ENCODE results near the gene CYP19A1.

Gene CYP19A1

GRCh38 chr15:51245628-51246027 is 92.8 kb downstream of the CYP19A1 start:
- no peak overlapping the region for H3K4me2 ChIP-seq (ENCODE audit: low read length)
- no peaks in the 10 kb centered on the region for H3K9me2 ChIP-seq (replicated peaks; ENCODE audit: control insufficient read depth, low read length)
- H3K27me3 ChIP-seq (ENCODE audit: control insufficient read depth, low read length): 0 out of 2 replicates have a peak, but pooled peaks cover under 1% of the 10 kb centered on the region
- no peaks in the 10 kb centered on the region for H3K36me3 ChIP-seq (ENCODE audit: control insufficient read depth, low read length)
- H3K4me1 ChIP-seq (ENCODE audit: control insufficient read depth, low read length): no peaks in the 10 kb centered on the region
- H3F3A ChIP-seq (ENCODE audit: control insufficient read depth, insufficient read depth): no peaks in the 10 kb centered on the region
- no peak overlapping the region for H3K4me3 ChIP-seq (ENCODE audit: low read length)
- H4K20me1 ChIP-seq (ENCODE audit: control insufficient read depth, insufficient read depth, low read depth, low read length): no peaks in the 10 kb centered on the region
- TF ChIP-seq EZH2phosphoT487 (IDR thresholded peaks at IDR 0.05; ENCODE audit: borderline replicate concordance, low read length) (no peak), CTCF (IDR thresholded peaks at IDR 0.05; ENCODE audit: low read depth, low read length, poor library complexity, severe bottlenecking) (no peak)
- no peaks in the 10 kb centered on the region for H3K9me3 ChIP-seq (ENCODE audit: control insufficient read depth, insufficient read depth, low read length)
- no peaks in the 10 kb centered on the region for H3K79me2 ChIP-seq (ENCODE audit: control insufficient read depth, low read length)
- no peak overlapping the region for H3K27ac ChIP-seq (ENCODE audit: low read depth, low read length)

GRCh38 chr15:51244423-51244869 is 94.0 kb downstream of the CYP19A1 start:
- H3K4me2 ChIP-seq (ENCODE audit: low read length): no peak overlapping the region
- H3K9me3 ChIP-seq (ENCODE audit: control insufficient read depth, insufficient read depth, low read length): no peaks in the 10 kb centered on the region
- H3K36me3 ChIP-seq (ENCODE audit: control insufficient read depth, low read length): no peaks in the 10 kb centered on the region
- H3K9me2 ChIP-seq (replicated peaks; ENCODE audit: control insufficient read depth, low read length): no peaks in the 10 kb centered on the region
- H4K20me1 ChIP-seq (ENCODE audit: control insufficient read depth, insufficient read depth, low read depth, low read length): no peaks in the 10 kb centered on the region
- TF ChIP-seq EZH2phosphoT487 (IDR thresholded peaks at IDR 0.05; ENCODE audit: borderline replicate concordance, low read length) (no peak), CTCF (IDR thresholded peaks at IDR 0.05; ENCODE audit: low read depth, low read length, poor library complexity, severe bottlenecking) (no peak)
- no peaks in the 10 kb centered on the region for H3K4me1 ChIP-seq (ENCODE audit: control insufficient read depth, low read length)
- no peak overlapping the region for H3K4me3 ChIP-seq (ENCODE audit: low read length)
- no peaks in the 10 kb centered on the region for H3K79me2 ChIP-seq (ENCODE audit: control insufficient read depth, low read length)
- H3K27me3 ChIP-seq (ENCODE audit: control insufficient read depth, low read length): 0 out of 2 replicates have a peak, but pooled peaks cover 6% of the 10 kb centered on the region
- no peak overlapping the region for H3K27ac ChIP-seq (ENCODE audit: low read depth, low read length)
- no peaks in the 10 kb centered on the region for H3F3A ChIP-seq (ENCODE audit: control insufficient read depth, insufficient read depth)

GRCh38 chr15:51243774-51244173 is 94.6 kb downstream of the CYP19A1 start:
- no peaks in the 10 kb centered on the region for H4K20me1 ChIP-seq (ENCODE audit: control insufficient read depth, insufficient read depth, low read depth, low read length)
- H3K27me3 ChIP-seq (ENCODE audit: control insufficient read depth, low read length): 0 out of 2 replicates have a peak, but pooled peaks cover 9% of the 10 kb centered on the region
- TF ChIP-seq EZH2phosphoT487 (IDR thresholded peaks at IDR 0.05; ENCODE audit: borderline replicate concordance, low read length) (no peak), CTCF (IDR thresholded peaks at IDR 0.05; ENCODE audit: low read depth, low read length, poor library complexity, severe bottlenecking) (no peak)
- no peaks in the 10 kb centered on the region for H3K9me3 ChIP-seq (ENCODE audit: control insufficient read depth, insufficient read depth, low read length)
- no peaks in the 10 kb centered on the region for H3F3A ChIP-seq (ENCODE audit: control insufficient read depth, insufficient read depth)
- no peak overlapping the region for H3K4me3 ChIP-seq (ENCODE audit: low read length)
- no peaks in the 10 kb centered on the region for H3K4me1 ChIP-seq (ENCODE audit: control insufficient read depth, low read length)
- no peaks in the 10 kb centered on the region for H3K9me2 ChIP-seq (replicated peaks; ENCODE audit: control insufficient read depth, low read length)
- no peaks in the 10 kb centered on the region for H3K36me3 ChIP-seq (ENCODE audit: control insufficient read depth, low read length)
- no peak overlapping the region for H3K27ac ChIP-seq (ENCODE audit: low read depth, low read length)
- no peaks in the 10 kb centered on the region for H3K79me2 ChIP-seq (ENCODE audit: control insufficient read depth, low read length)
- no peak overlapping the region for H3K4me2 ChIP-seq (ENCODE audit: low read length)
